SK-N-SH (cell line): ENCODE results near the gene HHAT. TPM values are rescaled to one million over a fixed set of nuclear protein-coding genes. Genes with fewer than 3 reads are reported as not detected.

Experiments
- CTCF ChIA-PET: fragments of 300-600, 350-600 bp; formaldehyde crosslinking; extraction: SDS; loops from one replicate; lab custom pipeline; 2021; lab: Yijun Ruan, JAX
- POLR2A ChIA-PET: fragments of 350-600 bp; sonication (Branson Sonifier 250); formaldehyde crosslinking; extraction: SDS; loops from one replicate; lab custom pipeline; 2020; ENCODE audit warnings: antibody characterized with exemption, inconsistent platforms; lab: Yijun Ruan, JAX
- DNase-seq: peaks from one replicate; pipeline ENCODE4 v3.0.0; 2012
- H2AFZ ChIP-seq: fragments of 200-600 bp; sonication (generic); 2 replicates; pipeline ENCODE4 v1.8.1; 2016; ENCODE audit warnings: antibody characterized with exemption, mild to moderate bottlenecking, low read depth
- H3F3A ChIP-seq: fragments of 200-600 bp; sonication (generic); replicated peaks from 2 replicates; pipeline ENCODE3; 2016; ENCODE audit warnings: antibody characterized with exemption, mild to moderate bottlenecking; ENCODE audit not compliant: insufficient read depth
- H3K27ac ChIP-seq, 2 experiments: fragments of 200-500 bp in 1 of 2; fragments of 200-600 bp in 1 of 2; sonication (Bioruptor generic) in 1 of 2; sonication (generic), shearing (Covaris generic) in 1 of 2; 2 replicates each; pipeline versions ENCODE4 v1.5.1 to v1.6.1; 2014 to 2016; ENCODE audit warnings: low read depth in 2 of 2, inconsistent platforms in 1 of 2, low read length in 1 of 2, mild to moderate bottlenecking in 1 of 2, mixed read lengths in 1 of 2
- H3K27me3 ChIP-seq: fragments of 200-600 bp; sonication (generic), shearing (Covaris generic); 2 replicates; pipeline ENCODE4 v1.6.1; 2016; ENCODE audit warnings: mixed run types; ENCODE audit not compliant: insufficient read depth
- H3K36me3 ChIP-seq, 2 experiments: fragments of 200-500 bp in 1 of 2; fragments of 200-600 bp in 1 of 2; sonication (Bioruptor generic) in 1 of 2; sonication (generic) in 1 of 2; replicated peaks in 1 of 2; 2 replicates each; pipeline versions ENCODE3 to v1.5.1; 2014 to 2016; ENCODE audit warnings: low read length in 1 of 2, mild to moderate bottlenecking in 1 of 2; ENCODE audit not compliant: insufficient read depth in 2 of 2, control insufficient read depth in 1 of 2
- H3K4me1 ChIP-seq, 2 experiments: fragments of 200-500 bp in 1 of 2; fragments of 200-600 bp in 1 of 2; sonication (Bioruptor generic) in 1 of 2; sonication (generic), shearing (Covaris generic) in 1 of 2; 2 replicates each; pipeline versions ENCODE4 v1.5.1 to v1.6.1; 2014 to 2016; ENCODE audit warnings: low read depth in 1 of 2, low read length in 1 of 2, mixed run types in 1 of 2; ENCODE audit not compliant: insufficient read depth in 2 of 2, control insufficient read depth in 1 of 2
- H3K4me2 ChIP-seq: fragments of 200-600 bp; sonication (generic), shearing (Covaris generic); 2 replicates; pipeline ENCODE4 v1.6.1; 2017; ENCODE audit warnings: mixed run types
- H3K4me3 ChIP-seq, 2 experiments: fragments of 200-500 bp in 1 of 2; fragments of 200-600 bp in 1 of 2; sonication (Bioruptor generic) in 1 of 2; sonication (generic), shearing (Covaris generic) in 1 of 2; 2 replicates each; pipeline versions ENCODE4 v1.5.1 to v1.8.1; 2014 to 2016; ENCODE audit warnings: low read depth in 2 of 2, inconsistent platforms in 1 of 2, low read length in 1 of 2, mild to moderate bottlenecking in 1 of 2, mixed read lengths in 1 of 2, moderate library complexity in 1 of 2
- H3K79me2 ChIP-seq: fragments of 200-600 bp; sonication (generic); 2 replicates; pipeline ENCODE4 v1.8.1; 2017; ENCODE audit warnings: mild to moderate bottlenecking; ENCODE audit not compliant: insufficient read depth
- H3K9ac ChIP-seq: fragments of 200-600 bp; sonication (generic); 2 replicates; pipeline ENCODE4 v1.6.1; 2017; ENCODE audit warnings: mixed run types
- H3K9me2 ChIP-seq: fragments of 200-600 bp; sonication (generic); 2 replicates; pipeline ENCODE4 v1.6.1; 2017; ENCODE audit warnings: mixed run types
- H3K9me3 ChIP-seq: fragments of 200-600 bp; sonication (generic); 2 replicates; pipeline ENCODE4 v1.6.1; 2017; ENCODE audit warnings: mixed run types, mild to moderate bottlenecking, moderate library complexity
- H4K20me1 ChIP-seq: fragments of 200-600 bp; sonication (generic); 2 replicates; pipeline ENCODE4 v1.6.1; 2017; ENCODE audit warnings: mild to moderate bottlenecking, mixed run types; ENCODE audit not compliant: insufficient read depth
- EP300 ChIP-seq, 2 experiments: IDR thresholded peaks; 2 replicates each; pipeline versions ENCODE4 v1.4.0 to v1.6.1; 2012; ENCODE audit warnings: borderline replicate concordance in 1 of 2, low read depth in 1 of 2, low read length in 1 of 2
- EZH2phosphoT487 ChIP-seq: fragments of 200-600 bp; sonication (generic); IDR thresholded peaks from 2 replicates; pipeline ENCODE4 v1.6.1; 2017; ENCODE audit warnings: low read depth, mixed run types, mild to moderate bottlenecking, antibody characterized with exemption, moderate library complexity, borderline replicate concordance
- FOXJ3 ChIP-seq: sonication (generic); formaldehyde crosslinking; IDR thresholded peaks from 2 replicates; pipeline ENCODE4 v1.5.1; 2020; ENCODE audit warnings: mild to moderate bottlenecking, missing genetic modification reagents
- FOXM1 ChIP-seq: IDR thresholded peaks from 2 replicates; pipeline ENCODE4 v1.4.0; 2012; ENCODE audit warnings: low read depth, mild to moderate bottlenecking
- JUND ChIP-seq: IDR thresholded peaks from 2 replicates; pipeline ENCODE4 v1.4.0; 2012
- NFIC ChIP-seq: IDR thresholded peaks from 2 replicates; pipeline ENCODE4 v1.4.0; 2012; ENCODE audit warnings: borderline replicate concordance
- NRF1 ChIP-seq: IDR thresholded peaks from 2 replicates; pipeline ENCODE4 v1.6.1; 2012; ENCODE audit warnings: low read depth, mild to moderate bottlenecking, low read length
- POLR2AphosphoS5 ChIP-seq: IDR thresholded peaks from 2 replicates; pipeline ENCODE4 v1.6.1; 2012; ENCODE audit warnings: low read depth, low read length
- RXRA ChIP-seq: IDR thresholded peaks from 2 replicates; pipeline ENCODE4 v1.4.0; 2012; ENCODE audit warnings: low read depth, mild to moderate bottlenecking, borderline replicate concordance
- SIN3A ChIP-seq: IDR thresholded peaks from 2 replicates; pipeline ENCODE4 v1.6.1; 2012; ENCODE audit warnings: low read depth, mild to moderate bottlenecking, low read length, moderate library complexity, borderline replicate concordance
- SMC3 ChIP-seq: IDR thresholded peaks from 2 replicates; pipeline ENCODE4 v1.6.1; 2012; ENCODE audit warnings: low read depth, low read length, improper control_type of control experiment
- TCF12 ChIP-seq: IDR thresholded peaks from 2 replicates; pipeline ENCODE4 v1.4.0; 2012
- TEAD4 ChIP-seq: IDR thresholded peaks from 2 replicates; pipeline ENCODE4 v1.4.0; 2012; ENCODE audit warnings: mild to moderate bottlenecking, borderline replicate concordance; ENCODE audit not compliant: insufficient read depth
- YY1 ChIP-seq: IDR thresholded peaks from 2 replicates; pipeline ENCODE4 v1.4.0; 2012; ENCODE audit warnings: low read depth, mild to moderate bottlenecking
- WGBS: methylation state at CpG from one replicate; pipeline ENCODE4 v1.1.6; 2017; ENCODE audit warnings: low lambda C conversion rate; 5-methylcytosine and 5-hydroxymethylcytosine counted together
- polyA plus RNA-seq, 3 experiments: library from polyadenylated mRNA; depleted of rRNA; stranded (reverse); fragments of >200 nt; gene quantifications; 2 replicates each; pipeline ENCODE4 v1.2.3, GENCODE V29; 2012
- TF ChIP-seq, protein P1 (sequence below): fragments of 200-600 bp; sonication (generic); IDR thresholded peaks from 2 replicates; pipeline ENCODE4 v1.6.1; 2017; ENCODE audit warnings: antibody characterized with exemption, mild to moderate bottlenecking, moderate library complexity
- TF ChIP-seq, protein P2 (sequence below): IDR thresholded peaks from 2 replicates; pipeline ENCODE4 v1.4.0; 2012; ENCODE audit warnings: low read depth, borderline replicate concordance
- TF ChIP-seq, protein P3 (sequence below): IDR thresholded peaks from 2 replicates; pipeline ENCODE4 v1.6.1; 2012; ENCODE audit warnings: mild to moderate bottlenecking, low read depth, low read length, moderate library complexity

Gene HHAT
- polyA plus RNA-seq, 1 of the 3 experiments (the other 2 are of a cell fraction): 8.1 TPM

DNA sequence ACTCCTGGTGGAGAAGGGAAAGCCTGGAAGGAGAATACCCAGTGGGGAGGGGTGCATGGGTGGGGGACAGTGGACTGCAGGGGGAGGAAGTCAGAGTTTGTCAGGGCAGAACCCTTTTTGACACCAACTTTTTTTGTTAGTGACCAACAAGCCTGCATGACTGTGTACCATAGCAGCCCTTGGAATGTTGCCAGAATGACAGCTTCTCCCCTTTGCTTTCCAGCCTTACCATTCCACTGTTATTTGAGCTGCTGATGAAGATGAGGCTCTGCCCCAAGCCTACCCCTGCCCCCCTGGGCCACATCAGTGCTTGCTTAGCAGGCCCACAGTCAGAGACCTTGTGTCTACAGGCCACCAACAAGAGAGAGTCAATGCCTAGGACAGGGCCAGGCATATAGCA is 341.2 kb downstream of the HHAT start:
- no peak for DNase-seq
- TF ChIP-seq SIN3A (no peak), POLR2AphosphoS5 (no peak), YY1 (no peak)
- ChIA-PET POLR2A (no interaction called here), CTCF (interaction anchor here (1.3 kb wide), 1 partner anchor 464 kb away, joined by 5 read pairs; the partner anchor contains the start of gene KCNH1)
- Histone ChIP-seq H3K9me2 (no peaks in the 10 kb centered on the region), H3K9me3 (no peaks in the 10 kb centered on the region), H3F3A (no peaks in the 10 kb centered on the region), H3K4me3 (no peak overlapping the region), H3K36me3 (no peaks in the 10 kb centered on the region), H3K4me1 (peaks cover 0 to 15% of the 10 kb centered on the region in 2 experiments; a peak in 2 of 4 replicates), H3K4me2 (no peak overlapping the region), H3K79me2 (no peaks in the 10 kb centered on the region), H3K27ac (no peak overlapping the region), H4K20me1 (no peaks in the 10 kb centered on the region), H3K27me3 (no peaks in the 10 kb centered on the region), H2AFZ (no peak overlapping the region), H3K9ac (no peak overlapping the region)

DNA sequence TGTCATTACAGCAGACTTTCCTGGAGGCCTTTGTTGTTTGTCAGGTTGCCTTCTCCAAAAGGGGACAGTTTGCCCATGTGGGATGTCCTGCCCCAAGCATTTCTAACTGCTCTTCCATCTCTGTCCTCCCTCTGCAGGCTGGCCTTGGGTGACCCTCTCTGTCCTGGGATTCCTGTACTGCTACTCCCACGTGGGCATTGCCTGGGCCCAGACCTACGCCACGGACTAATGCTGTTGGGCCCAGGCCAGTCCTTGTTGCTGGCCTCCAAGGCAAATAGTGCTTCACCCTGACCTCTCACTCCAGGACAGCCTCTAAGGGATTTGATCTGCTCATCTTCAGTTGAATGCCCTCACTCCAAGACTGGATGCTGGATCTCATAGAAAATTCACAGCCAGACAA is 345.4 kb downstream of the HHAT start:
- H4K20me1 ChIP-seq: no peaks in the 10 kb centered on the region
- peaks cover 0 to 7% of the 10 kb centered on the region in 2 experiments; a peak in 1 of 4 replicates for H3K4me1 ChIP-seq
- peaks cover 0 to 2% of the 10 kb centered on the region in 2 experiments for H3K36me3 ChIP-seq
- ChIA-PET CTCF (no interaction called here), POLR2A (no interaction called here)
- no peaks in the 10 kb centered on the region for H3F3A ChIP-seq
- DNase-seq: no peak
- no peaks in the 10 kb centered on the region for H3K9me3 ChIP-seq
- no peaks in the 10 kb centered on the region for H3K27me3 ChIP-seq
- H3K79me2 ChIP-seq: no peaks in the 10 kb centered on the region
- no peaks in the 10 kb centered on the region for H3K9me2 ChIP-seq
- no peak overlapping the region for H3K4me2 ChIP-seq
- no peak overlapping the region for H2AFZ ChIP-seq
- WGBS: 63% methylated on average over 3 of the region's 3 CpGs
- TF ChIP-seq RXRA (no peak), NRF1 (no peak), TCF12 (no peak), POLR2AphosphoS5 (no peak)
- no peak overlapping the region for H3K4me3 ChIP-seq
- H3K9ac ChIP-seq: no peak overlapping the region
- no peak overlapping the region for H3K27ac ChIP-seq

DNA sequence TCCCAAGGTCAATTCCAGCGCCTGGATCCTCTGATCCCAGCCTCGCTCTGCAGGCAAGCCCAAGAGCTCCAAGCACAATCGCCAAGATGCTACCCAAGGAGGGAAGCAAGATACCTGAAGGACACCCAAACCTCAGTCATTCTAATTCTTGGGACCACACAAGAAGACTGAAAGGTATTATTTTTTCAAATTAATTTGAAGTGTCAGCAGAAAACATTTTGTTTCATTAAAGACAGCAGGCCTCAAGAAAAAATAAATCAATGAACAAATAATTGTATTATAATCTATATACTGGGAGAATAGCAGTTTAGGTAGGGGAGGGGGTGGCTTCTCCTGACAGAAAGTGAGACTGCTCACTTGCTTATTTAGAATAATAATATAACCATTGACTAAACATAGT is 347.8 kb downstream of the HHAT start:
- no peak overlapping the region for H2AFZ ChIP-seq
- H3K9me3 ChIP-seq: no peaks in the 10 kb centered on the region
- H3K79me2 ChIP-seq: no peaks in the 10 kb centered on the region
- H3F3A ChIP-seq: no peaks in the 10 kb centered on the region
- 72% methylated on average over 3 of the region's 3 CpGs for WGBS
- no peaks in the 10 kb centered on the region for H4K20me1 ChIP-seq
- no peak overlapping the region for H3K4me3 ChIP-seq
- H3K36me3 ChIP-seq: peaks cover 0 to 2% of the 10 kb centered on the region in 2 experiments
- H3K4me1 ChIP-seq: no peaks in the 10 kb centered on the region; a peak in 1 of 4 replicates
- no peak overlapping the region for H3K9ac ChIP-seq
- POLR2A ChIA-PET: no interaction called here
- H3K27me3 ChIP-seq: no peaks in the 10 kb centered on the region
- H3K9me2 ChIP-seq: no peaks in the 10 kb centered on the region
- H3K27ac ChIP-seq: no peak overlapping the region
- H3K4me2 ChIP-seq: no peak overlapping the region
- CTCF ChIA-PET: no interaction called here
- DNase-seq: no peak
- no peak for TF ChIP-seq FOXJ3 (CRISPR knock-in tag)
- TF ChIP-seq EZH2phosphoT487: no peak
- TF ChIP-seq, protein P1, sequence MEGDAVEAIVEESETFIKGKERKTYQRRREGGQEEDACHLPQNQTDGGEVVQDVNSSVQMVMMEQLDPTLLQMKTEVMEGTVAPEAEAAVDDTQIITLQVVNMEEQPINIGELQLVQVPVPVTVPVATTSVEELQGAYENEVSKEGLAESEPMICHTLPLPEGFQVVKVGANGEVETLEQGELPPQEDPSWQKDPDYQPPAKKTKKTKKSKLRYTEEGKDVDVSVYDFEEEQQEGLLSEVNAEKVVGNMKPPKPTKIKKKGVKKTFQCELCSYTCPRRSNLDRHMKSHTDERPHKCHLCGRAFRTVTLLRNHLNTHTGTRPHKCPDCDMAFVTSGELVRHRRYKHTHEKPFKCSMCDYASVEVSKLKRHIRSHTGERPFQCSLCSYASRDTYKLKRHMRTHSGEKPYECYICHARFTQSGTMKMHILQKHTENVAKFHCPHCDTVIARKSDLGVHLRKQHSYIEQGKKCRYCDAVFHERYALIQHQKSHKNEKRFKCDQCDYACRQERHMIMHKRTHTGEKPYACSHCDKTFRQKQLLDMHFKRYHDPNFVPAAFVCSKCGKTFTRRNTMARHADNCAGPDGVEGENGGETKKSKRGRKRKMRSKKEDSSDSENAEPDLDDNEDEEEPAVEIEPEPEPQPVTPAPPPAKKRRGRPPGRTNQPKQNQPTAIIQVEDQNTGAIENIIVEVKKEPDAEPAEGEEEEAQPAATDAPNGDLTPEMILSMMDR: no peak
- TF ChIP-seq FOXM1: no peak
- TF ChIP-seq SMC3: no peak
- TF ChIP-seq, protein P2, sequence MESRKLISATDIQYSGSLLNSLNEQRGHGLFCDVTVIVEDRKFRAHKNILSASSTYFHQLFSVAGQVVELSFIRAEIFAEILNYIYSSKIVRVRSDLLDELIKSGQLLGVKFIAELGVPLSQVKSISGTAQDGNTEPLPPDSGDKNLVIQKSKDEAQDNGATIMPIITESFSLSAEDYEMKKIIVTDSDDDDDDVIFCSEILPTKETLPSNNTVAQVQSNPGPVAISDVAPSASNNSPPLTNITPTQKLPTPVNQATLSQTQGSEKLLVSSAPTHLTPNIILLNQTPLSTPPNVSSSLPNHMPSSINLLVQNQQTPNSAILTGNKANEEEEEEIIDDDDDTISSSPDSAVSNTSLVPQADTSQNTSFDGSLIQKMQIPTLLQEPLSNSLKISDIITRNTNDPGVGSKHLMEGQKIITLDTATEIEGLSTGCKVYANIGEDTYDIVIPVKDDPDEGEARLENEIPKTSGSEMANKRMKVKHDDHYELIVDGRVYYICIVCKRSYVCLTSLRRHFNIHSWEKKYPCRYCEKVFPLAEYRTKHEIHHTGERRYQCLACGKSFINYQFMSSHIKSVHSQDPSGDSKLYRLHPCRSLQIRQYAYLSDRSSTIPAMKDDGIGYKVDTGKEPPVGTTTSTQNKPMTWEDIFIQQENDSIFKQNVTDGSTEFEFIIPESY: no peak
- no peak for TF ChIP-seq YY1
- no peak for TF ChIP-seq JUND
- TF ChIP-seq EP300 (IDR thresholded peaks at IDR 0.05; ENCODE audit: borderline replicate concordance in 1 of 2, low read depth in 1 of 2, low read length in 1 of 2): no peak
- no peak for TF ChIP-seq NFIC
- no peak for TF ChIP-seq TEAD4
- TF ChIP-seq, protein P3, sequence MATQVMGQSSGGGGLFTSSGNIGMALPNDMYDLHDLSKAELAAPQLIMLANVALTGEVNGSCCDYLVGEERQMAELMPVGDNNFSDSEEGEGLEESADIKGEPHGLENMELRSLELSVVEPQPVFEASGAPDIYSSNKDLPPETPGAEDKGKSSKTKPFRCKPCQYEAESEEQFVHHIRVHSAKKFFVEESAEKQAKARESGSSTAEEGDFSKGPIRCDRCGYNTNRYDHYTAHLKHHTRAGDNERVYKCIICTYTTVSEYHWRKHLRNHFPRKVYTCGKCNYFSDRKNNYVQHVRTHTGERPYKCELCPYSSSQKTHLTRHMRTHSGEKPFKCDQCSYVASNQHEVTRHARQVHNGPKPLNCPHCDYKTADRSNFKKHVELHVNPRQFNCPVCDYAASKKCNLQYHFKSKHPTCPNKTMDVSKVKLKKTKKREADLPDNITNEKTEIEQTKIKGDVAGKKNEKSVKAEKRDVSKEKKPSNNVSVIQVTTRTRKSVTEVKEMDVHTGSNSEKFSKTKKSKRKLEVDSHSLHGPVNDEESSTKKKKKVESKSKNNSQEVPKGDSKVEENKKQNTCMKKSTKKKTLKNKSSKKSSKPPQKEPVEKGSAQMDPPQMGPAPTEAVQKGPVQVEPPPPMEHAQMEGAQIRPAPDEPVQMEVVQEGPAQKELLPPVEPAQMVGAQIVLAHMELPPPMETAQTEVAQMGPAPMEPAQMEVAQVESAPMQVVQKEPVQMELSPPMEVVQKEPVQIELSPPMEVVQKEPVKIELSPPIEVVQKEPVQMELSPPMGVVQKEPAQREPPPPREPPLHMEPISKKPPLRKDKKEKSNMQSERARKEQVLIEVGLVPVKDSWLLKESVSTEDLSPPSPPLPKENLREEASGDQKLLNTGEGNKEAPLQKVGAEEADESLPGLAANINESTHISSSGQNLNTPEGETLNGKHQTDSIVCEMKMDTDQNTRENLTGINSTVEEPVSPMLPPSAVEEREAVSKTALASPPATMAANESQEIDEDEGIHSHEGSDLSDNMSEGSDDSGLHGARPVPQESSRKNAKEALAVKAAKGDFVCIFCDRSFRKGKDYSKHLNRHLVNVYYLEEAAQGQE: no peak
